GM19193 (cell line): Measurements from ENCODE around the gene PGD.

Experiments used
- POLR2A ChIP-seq: IDR thresholded peaks from 4 replicates; pipeline ENCODE4 v1.6.1; 2011; ENCODE audit not compliant: insufficient read depth, insufficient read length; ENCODE audit errors: extremely low read depth

Gene PGD

GRCh38 chr1:10398734-10399443 is at the start of gene PGD:
Gene PGD (plus strand): TSS chr1:10399064. CDS start chr1:10399118, 54 bp downstream.
- peak; percentile 88 for TF ChIP-seq POLR2A

DNA sequence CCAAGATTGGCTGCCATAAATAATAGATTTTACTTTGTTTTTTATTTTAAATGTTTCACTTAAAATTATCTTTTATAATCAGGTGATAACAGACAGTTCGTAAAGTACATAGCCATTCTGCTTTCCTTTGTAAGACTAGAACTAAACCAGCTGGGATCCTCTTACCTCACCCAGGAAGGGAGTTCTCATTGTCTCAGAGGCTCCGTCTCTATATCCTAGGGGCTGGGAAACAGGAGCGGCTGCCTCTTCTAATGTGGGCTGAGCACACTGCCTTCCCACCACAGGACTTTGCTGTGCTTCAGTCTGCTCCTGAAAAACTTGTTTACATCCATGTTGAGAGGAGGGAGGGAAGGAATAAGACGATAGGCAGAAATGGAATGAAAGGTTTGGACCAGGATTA is 45.6 kb upstream of the PGD start:
- no peak for TF ChIP-seq POLR2A

- no peak for TF ChIP-seq POLR2A
Measured at GRCh38 chr1:10353693-10354092, 45.2 kb upstream of the PGD start.

DNA sequence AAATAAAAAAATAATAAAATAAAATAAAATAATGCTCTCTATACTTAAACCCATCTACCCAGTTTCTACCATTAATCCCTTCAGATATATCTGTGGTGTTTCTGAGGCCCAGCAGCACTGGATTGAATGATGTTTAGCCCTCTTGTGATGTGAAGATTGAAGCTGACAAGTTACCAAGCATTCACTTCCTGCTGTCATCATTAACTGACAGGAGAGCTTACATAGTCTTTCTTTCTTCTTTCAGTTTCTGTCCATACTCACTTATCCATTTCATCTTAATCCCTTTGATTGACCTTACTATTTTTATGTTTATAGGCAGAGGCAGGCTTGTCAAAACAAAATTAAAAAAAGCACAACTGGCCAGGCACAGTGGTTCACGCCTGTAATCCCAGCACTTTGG is 38.8 kb upstream of the PGD start:
- no peak for TF ChIP-seq POLR2A

DNA sequence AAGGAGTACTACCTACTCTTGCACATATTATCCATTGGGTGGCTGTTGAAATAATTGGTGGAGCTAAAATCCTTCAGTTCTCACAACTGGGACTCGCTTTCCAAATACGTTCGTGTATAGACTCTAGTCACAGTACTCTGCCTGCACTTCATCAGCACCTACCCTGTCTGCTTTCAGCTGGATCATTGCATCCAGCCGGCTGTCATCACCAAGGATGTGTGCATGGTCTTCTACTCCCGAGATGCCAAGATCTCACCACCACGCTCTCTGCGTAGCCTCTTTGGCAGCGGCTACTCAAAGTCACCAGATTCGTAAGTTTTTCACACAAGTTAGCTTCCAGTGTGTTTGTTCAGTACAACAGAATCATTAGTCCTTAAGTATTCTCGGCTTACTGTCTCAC is 37.3 kb upstream of the PGD start:
- no peak for TF ChIP-seq POLR2A

GRCh38 chr1:10368194-10368593 is 30.7 kb upstream of the PGD start:
- TF ChIP-seq POLR2A = no peak

- no peak for TF ChIP-seq POLR2A
Measured at GRCh38 chr1:10374442-10374860, 24.4 kb upstream of the PGD start.

DNA sequence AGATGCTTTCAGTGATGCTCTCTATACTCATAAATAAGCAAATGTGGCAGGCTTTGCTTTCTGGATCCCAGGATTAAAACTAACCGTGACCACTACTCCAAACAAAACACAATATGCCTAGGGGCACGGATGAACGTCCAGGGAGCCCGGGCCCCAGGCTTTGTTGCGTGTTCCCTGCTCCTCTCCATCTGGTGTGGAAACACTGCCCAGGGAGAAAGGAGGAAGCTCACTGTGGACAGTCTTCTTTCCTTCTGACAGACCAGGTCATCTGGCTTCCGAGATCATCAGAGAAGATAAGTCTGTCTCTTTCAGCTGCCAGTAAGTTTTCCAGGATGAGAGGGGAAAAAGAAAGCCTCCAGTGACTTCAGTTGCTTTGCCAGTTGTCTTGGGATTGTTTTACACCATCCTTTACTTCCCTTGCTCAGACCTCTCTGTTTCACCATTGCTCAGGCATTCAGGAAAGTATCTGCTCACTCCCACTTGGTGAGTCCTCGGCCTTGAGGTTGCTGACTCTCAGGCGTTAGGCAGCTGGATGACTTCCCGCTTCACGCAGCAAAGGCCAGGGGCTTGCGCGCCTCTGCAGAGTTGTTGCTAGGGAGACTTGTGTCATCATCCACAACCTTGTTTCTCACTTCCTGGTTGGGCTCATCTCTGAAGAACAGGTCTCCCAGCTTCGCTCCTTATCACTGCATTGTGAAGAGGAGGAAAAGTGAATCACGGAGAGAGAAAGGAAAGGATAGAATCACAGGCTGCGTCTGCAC is 20.6 kb upstream of the PGD start:
- no peak for TF ChIP-seq POLR2A

DNA sequence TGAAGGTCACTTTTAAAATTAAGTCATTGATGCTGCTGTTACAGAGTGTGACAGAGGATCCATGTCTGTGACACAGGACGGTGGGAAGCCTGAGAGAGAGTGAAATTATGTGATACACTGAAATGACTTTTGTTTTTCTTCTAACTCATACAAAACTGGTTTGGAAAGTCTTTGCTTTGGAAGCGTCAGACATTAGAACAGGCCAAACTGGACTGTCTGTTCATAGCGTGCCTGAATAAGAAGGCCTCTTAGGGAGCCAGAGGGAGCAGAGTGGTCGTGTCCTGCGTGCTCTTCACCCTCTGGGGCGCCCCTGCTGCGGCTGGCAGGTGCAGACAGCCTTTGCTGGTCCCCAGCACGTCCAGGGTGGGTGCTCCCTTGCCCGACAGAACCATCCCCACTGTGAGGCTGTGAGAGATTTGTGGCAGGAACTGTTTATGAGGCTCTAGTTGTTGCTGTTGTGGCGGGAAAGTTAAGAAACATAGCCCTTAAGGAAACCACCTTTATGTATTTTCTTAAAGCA is 19.7 kb upstream of the PGD start:
- TF ChIP-seq POLR2A = no peak

GRCh38 chr1:10379676-10380075 is 19.2 kb upstream of the PGD start:
- no peak for TF ChIP-seq POLR2A

DNA sequence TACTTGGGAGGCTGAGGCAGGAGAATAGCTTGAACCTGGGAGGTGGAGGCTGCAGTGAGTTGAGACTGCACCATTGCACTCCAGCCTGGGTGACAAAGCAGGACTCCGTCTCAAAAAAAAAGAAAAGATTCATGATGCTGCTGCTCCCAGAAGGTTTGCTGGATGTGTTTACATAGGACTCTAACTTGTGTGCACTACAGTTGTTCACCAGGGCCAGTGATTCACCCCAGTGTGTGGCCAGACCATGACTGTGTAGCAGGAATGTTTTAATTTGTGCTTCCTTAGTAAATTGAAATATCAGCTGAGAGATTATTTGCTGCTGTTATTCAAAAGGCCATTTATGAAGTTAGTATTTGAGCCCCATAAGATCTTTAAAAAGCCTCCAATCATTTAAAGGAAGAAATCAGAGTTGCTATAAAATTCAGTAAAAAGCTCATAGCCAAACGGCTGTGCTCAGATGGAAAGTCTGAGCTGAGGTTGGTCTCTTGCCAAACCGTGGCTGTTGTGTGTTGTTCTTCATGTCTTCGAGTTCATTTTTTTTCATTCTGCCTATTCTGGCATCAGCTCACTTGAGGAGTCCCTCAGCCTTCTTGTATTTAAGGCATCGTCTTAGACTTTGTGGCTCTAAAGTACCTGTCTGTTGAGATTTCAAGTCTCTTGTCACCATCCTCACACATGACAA is 18.1 kb upstream of the PGD start:
- no peak for TF ChIP-seq POLR2A

GRCh38 chr1:10383630-10384029 is 15.2 kb upstream of the PGD start:
- TF ChIP-seq POLR2A = no peak

GRCh38 chr1:10384219-10384618 is 14.6 kb upstream of the PGD start:
- TF ChIP-seq POLR2A = no peak

DNA sequence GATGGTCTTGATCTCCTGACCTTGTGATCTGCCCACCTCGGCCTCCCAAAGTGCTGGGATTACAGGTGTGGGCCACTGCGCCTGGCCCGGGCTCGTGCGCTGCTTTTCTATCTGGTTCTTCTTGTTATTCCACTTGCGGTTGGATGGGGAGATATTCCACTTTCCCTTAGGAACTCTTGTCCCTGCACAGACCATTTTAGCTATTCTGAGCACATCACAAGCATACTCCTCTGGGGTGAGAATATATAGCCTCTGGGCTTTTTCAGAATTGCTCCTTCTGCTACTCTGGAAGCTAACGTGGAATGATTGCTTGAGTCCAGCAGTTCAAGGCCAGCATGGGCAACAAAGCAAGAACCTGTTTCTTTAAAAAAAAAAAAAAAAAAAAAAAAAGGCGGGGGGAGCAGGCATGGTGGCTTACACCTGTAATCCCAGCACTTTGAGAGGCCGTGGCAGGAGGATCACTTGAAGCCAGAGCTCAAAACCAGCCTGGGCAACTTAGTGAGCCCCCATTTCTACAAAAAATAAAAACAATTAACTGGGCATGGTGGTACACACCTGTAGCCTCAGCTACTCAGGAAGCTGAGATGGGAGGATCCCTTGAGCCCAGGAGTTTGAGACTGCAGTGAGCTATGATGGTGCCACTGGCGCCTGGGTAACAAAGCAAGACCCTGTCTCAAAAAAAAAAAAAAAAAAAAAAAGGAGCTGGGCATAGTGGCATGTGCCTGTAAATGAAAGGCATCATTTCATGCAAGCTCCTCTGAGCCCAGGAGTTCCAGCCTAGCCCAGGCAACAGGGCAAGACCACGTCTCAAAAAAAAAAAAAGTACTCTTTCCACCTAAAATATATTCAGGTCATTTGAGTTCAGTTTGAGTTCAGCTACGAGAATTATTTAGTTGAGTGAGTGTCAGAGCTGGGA is 11.8 kb upstream of the PGD start:
- no peak for TF ChIP-seq POLR2A

- TF ChIP-seq POLR2A = no peak
Measured at GRCh38 chr1:10387677-10388386, 11.0 kb upstream of the PGD start.

DNA sequence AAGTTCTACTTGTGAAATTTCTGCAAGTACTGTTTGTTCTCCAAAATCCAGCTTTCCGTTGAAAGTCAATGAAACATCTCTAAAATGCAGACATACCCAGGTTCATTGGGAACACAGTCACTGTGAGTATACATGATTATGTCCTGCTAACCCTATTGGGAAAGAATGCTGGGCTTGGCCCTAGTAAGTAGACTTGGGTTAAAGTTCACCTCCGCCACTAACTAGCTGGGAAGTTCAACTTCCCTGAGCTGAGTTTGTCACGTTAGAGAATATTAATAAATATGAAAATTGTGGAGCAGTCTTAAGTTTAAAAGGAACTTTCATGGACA is 10.5 kb upstream of the PGD start:
- TF ChIP-seq POLR2A = no peak
